HG02840 (cell line): Measurements from ENCODE around the gene BRD9.
"Not testable (repeated sequence)": the region's sequence is repeated elsewhere in the genome, so short reads cannot be mapped to it uniquely, and the experiment has no call there.

Source experiments
- ATAC-seq: cut with Tn5 transposase; IDR thresholded peaks from one replicate; pipeline ENCODE4 v1.9.1; 2021; ENCODE audit warnings: mild to moderate bottlenecking, moderate library complexity, moderate number of reproducible peaks; ENCODE audit not compliant: unreplicated experiment, low FRiP score

Gene BRD9

GRCh38 chr5:923281-923873, 30.8 kb upstream of the BRD9 start:
- ATAC-seq = no peak

GRCh38 chr5:922436-923280, 30.1 kb upstream of the BRD9 start:
- ATAC-seq = no peak

- ATAC-seq = no peak
Measured at GRCh38 chr5:921456-922435, 29.1 kb upstream of the BRD9 start.

GRCh38 chr5:920321-920720, 27.7 kb upstream of the BRD9 start:
- ATAC-seq = no peak

- no peak for ATAC-seq
Measured at GRCh38 chr5:919356-920000, 26.9 kb upstream of the BRD9 start.

GRCh38 chr5:918717-919116, 26.1 kb upstream of the BRD9 start:
- not testable (repeated sequence) for ATAC-seq

GRCh38 chr5:916441-917293, 24.1 kb upstream of the BRD9 start:
- ATAC-seq = no peak

GRCh38 chr5:915946-916345, 23.3 kb upstream of the BRD9 start:
- ATAC-seq = no peak

GRCh38 chr5:915346-915745, 22.7 kb upstream of the BRD9 start:
- not testable (repeated sequence) for ATAC-seq

- no peak for ATAC-seq
Measured at GRCh38 chr5:914612-915011, 22.0 kb upstream of the BRD9 start.

GRCh38 chr5:914174-914573, 21.6 kb upstream of the BRD9 start:
- ATAC-seq = no peak

- no peak for ATAC-seq
Measured at GRCh38 chr5:912280-913091, 19.9 kb upstream of the BRD9 start.

- no peak for ATAC-seq
Measured at GRCh38 chr5:911601-912000, 19.0 kb upstream of the BRD9 start.

- ATAC-seq = no peak
Measured at GRCh38 chr5:910769-911160, 18.2 kb upstream of the BRD9 start.

- ATAC-seq = no peak
Measured at GRCh38 chr5:909994-910768, 17.6 kb upstream of the BRD9 start.

GRCh38 chr5:909086-909485, 16.5 kb upstream of the BRD9 start:
- ATAC-seq = no peak

- ATAC-seq = no peak
Measured at GRCh38 chr5:908172-908571, 15.6 kb upstream of the BRD9 start.

- ATAC-seq = no peak
Measured at GRCh38 chr5:907366-907910, 14.8 kb upstream of the BRD9 start.
